ENCODE measurements around the gene EFNA5.

DNA sequence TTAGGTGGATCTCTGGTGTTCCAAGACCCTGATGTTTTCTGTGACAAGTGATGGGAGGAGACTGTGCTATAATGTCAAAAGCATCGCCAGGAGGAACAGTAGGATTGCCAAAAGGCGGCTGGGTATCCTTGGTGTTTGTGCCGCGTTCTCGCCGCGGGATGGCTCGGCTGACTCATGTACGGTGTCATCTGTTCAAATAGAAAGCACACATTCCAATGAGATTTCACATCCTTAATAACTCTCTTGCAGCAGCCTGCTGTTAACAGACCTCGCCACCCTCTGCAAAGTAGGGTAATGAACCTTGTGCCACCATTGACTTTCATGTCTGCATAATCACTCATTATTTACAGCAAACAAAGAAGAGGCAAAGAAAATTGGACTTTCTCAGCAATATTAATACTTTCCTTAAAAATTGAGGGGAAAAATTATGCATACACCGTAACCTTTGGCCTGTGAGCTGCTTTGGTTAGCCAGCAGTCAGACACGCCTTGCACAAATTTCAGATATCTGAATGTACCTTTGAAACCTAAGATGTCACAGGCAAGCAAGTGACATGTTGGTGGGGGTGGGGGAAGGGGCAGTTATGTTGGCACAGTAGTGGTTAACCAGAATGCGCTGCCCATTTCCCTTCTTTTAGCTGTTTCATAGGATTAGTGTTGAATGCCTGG is 289.4 kb downstream of the EFNA5 start:
- TF ChIP-seq POLR2A (IDR thresholded peaks at IDR 0.05): no peak
- TF ChIP-seq EP300 (IDR thresholded peaks at IDR 0.05): no peak
- no peak for TF ChIP-seq CTCF (IDR thresholded peaks at IDR 0.05)
- no peak for TF ChIP-seq POLR2AphosphoS5 (IDR thresholded peaks at IDR 0.05)
